OCI-LY3 (cell line): ENCODE measurements around the gene CRABP1.

Experiments used
- CTCF ChIP-seq: fragments of 200-600, 300-600 bp; sonication (generic); IDR thresholded peaks from 2 replicates; pipeline ENCODE4 v1.5.1; 2014; ENCODE audit warnings: antibody characterized with exemption, low read length, low read depth
- EZH2phosphoT487 ChIP-seq: fragments of 200-600 bp; shearing (Covaris generic); IDR thresholded peaks from 2 replicates; pipeline ENCODE4 v1.6.1; 2018; ENCODE audit warnings: antibody characterized with exemption, mixed run types, low read depth

GRCh38 chr15:78291698-78292097 is 48.5 kb upstream of the CRABP1 start:
- TF ChIP-seq CTCF (no peak), EZH2phosphoT487 (no peak)
